ENCODE results near the gene IRF9. TPM values are rescaled to one million over a fixed set of nuclear protein-coding genes. Genes with fewer than 3 reads are reported as not detected.

The IRF9 gene
- total RNA-seq, 1 experiment from 2014 or later = 27.6 TPM

GRCh38 chr14:24119691-24120090, 41.4 kb upstream of the IRF9 start:
- peaks cover 3% of the 10 kb centered on the region; the same call in 1 of the 2 replicates for H3K27me3 Mint-ChIP-seq (ENCODE audit: low read depth)
- no CpG with 5 or more reads among the region's 6 CpGs for WGBS (ENCODE audit: extremely low coverage, insufficient read length, low lambda C conversion rate)
- no peak overlapping the region for H3K4ac ChIP-seq (ENCODE audit: low read depth, low read length)

More at GRCh38 chr14:24119691-24120090, 41.4 kb upstream of the IRF9 start:
- Mint-ChIP-seq H3K27ac (no peak overlapping the region), H3K36me3 (ENCODE audit: insufficient read depth in 1 of 3, low read depth in 3 of 3) (peaks cover 24 to 76% (median 74%) of the 10 kb centered on the region in 3 experiments; a peak in 6 of 7 replicates), H3K4me1 (peaks cover 12 to 15% of the 10 kb centered on the region in 2 experiments), H3K4me3 (no peak overlapping the region), H3K9me3 (no peaks in the 10 kb centered on the region; a peak in 1 of 5 replicates)
- Histone ChIP-seq H3K23ac (ENCODE audit: insufficient read length, low read depth, low read length) (no peak overlapping the region), H3K79me2 (ENCODE audit: insufficient read depth, low read length) (no peaks in the 10 kb centered on the region), H2BK12ac (ENCODE audit: insufficient read length, low read depth, low read length) (no peak overlapping the region), H3K27ac (ENCODE audit: insufficient read length, low read depth, low read length) (no peak overlapping the region), H3K18ac (ENCODE audit: insufficient read length, low read depth, low read length) (no peak overlapping the region), H3K56ac (ENCODE audit: insufficient read length, low read depth, low read length) (no peak overlapping the region), H2AK5ac (ENCODE audit: insufficient read length, low read length) (no peak overlapping the region), H3K27me3 (ENCODE audit: insufficient read depth, low read length) (no peaks in the 10 kb centered on the region), H3K4me2 (ENCODE audit: insufficient read depth, insufficient read length, low read length) (no peak overlapping the region), H3T11ph (ENCODE audit: low read length) (no peak overlapping the region), H3K4me1 (ENCODE audit: insufficient read depth, low read length) (no peaks in the 10 kb centered on the region), H4K5ac (ENCODE audit: insufficient read length, low read depth, low read length) (no peak overlapping the region), H3K79me1 (ENCODE audit: insufficient read depth, low read depth, low read length, poor library complexity, severe bottlenecking) (no peaks in the 10 kb centered on the region), H3K14ac (ENCODE audit: insufficient read depth, low read length) (no peak overlapping the region), H3K9me3 (ENCODE audit: control insufficient read depth, low read depth, low read length) (no peaks in the 10 kb centered on the region), H2AFZ (ENCODE audit: low read length) (no peak overlapping the region), H2BK20ac (ENCODE audit: low read depth, low read length, poor library complexity, severe bottlenecking) (no peak overlapping the region), H3K23me2 (ENCODE audit: insufficient read length, low read depth, low read length, poor library complexity, severe bottlenecking) (peaks cover 4% of the 10 kb centered on the region), H2BK15ac (ENCODE audit: low read depth, low read length) (no peak overlapping the region), H3K9ac (ENCODE audit: extremely low read depth, insufficient read length, low read length) (no peak overlapping the region), H4K8ac (replicated peaks; ENCODE audit: insufficient read length, low read depth, low read length) (no peak overlapping the region), H4K91ac (ENCODE audit: insufficient read length, low read depth, low read length) (no peak overlapping the region), H4K20me1 (ENCODE audit: control insufficient read depth, insufficient read depth, insufficient read length) (no peaks in the 10 kb centered on the region), H2BK120ac (ENCODE audit: low read depth, low read length, poor library complexity, severe bottlenecking) (no peak overlapping the region), H2BK5ac (ENCODE audit: insufficient read length, low read length) (no peak overlapping the region)
- no peak for DNase-seq
- no peak for TF ChIP-seq CTCF (conservative IDR thresholded peaks at IDR 0.05)

All from H9 (cell line).